ENCODE measurements around the gene PDE4D.

- TF ChIP-seq CREB1 (IDR thresholded peaks at IDR 0.05; ENCODE audit: low read depth): no peak
- TF ChIP-seq CHD2 (IDR thresholded peaks at IDR 0.05; ENCODE audit: borderline replicate concordance, low read depth, low read length): no peak
Observed at GRCh38 chr5:59040024-59040803, 853.3 kb downstream of the PDE4D start.

Measured in GM12878 (cell line).